Measurements from ENCODE around the gene CDHR1. TPM values are rescaled to one million over a fixed set of nuclear protein-coding genes. Genes with fewer than 3 reads are reported as not detected.
"Not testable (repeated sequence)": the region's sequence is repeated elsewhere in the genome, so short reads cannot be mapped to it uniquely, and the experiment has no call there.

Gene CDHR1
- total RNA-seq = 0.32 TPM
- long read RNA-seq = 0 reads

- intact Hi-C loops (cut with micrococcal nuclease) = no loop called here
- peak; percentile 68 for DNase-seq
- ATAC-seq = peak; percentile 71
These were observed at the start of gene CDHR1 for GRCh38 chr10:84194424-84195043. CDHR1 (plus strand) TSS chr10:84194537; CDS start chr10:84194761, 224 bp downstream.

GRCh38 chr10:84147347-84147746, 47.0 kb upstream of the CDHR1 start:
- intact Hi-C loops (cut with micrococcal nuclease) = no loop called here
- no peak for DNase-seq
- ATAC-seq = no peak

GRCh38 chr10:84148006-84148597, 46.2 kb upstream of the CDHR1 start:
- intact Hi-C loops (cut with micrococcal nuclease); DNase-seq: not testable (repeated sequence)

GRCh38 chr10:84149854-84150253, 44.5 kb upstream of the CDHR1 start:
- intact Hi-C loops (cut with micrococcal nuclease) = no loop called here

More at GRCh38 chr10:84148006-84148597, 46.2 kb upstream of the CDHR1 start:
- peak; percentile 26 for ATAC-seq

GRCh38 chr10:84152769-84153168, 41.6 kb upstream of the CDHR1 start:
- intact Hi-C loops (cut with micrococcal nuclease) = no loop called here
- DNase-seq (no peak), ATAC-seq (no peak)

More at GRCh38 chr10:84149854-84150253, 44.5 kb upstream of the CDHR1 start:
- no peak for DNase-seq
- ATAC-seq = no peak

- ATAC-seq = no peak
- intact Hi-C loops (cut with micrococcal nuclease) = no loop called here
- DNase-seq = no peak
These were observed 38.8 kb upstream of the CDHR1 start for GRCh38 chr10:84155521-84155920.

GRCh38 chr10:84156009-84156408, 38.3 kb upstream of the CDHR1 start:
- DNase-seq (no peak), ATAC-seq (no peak)
- intact Hi-C loops (cut with micrococcal nuclease) = no loop called here

GRCh38 chr10:84156768-84157167, 37.6 kb upstream of the CDHR1 start:
- peak; percentile 19 for ATAC-seq
- intact Hi-C loops (cut with micrococcal nuclease) = no loop called here
- DNase-seq = no peak

- ATAC-seq (no peak), DNase-seq (no peak)
- intact Hi-C loops (cut with micrococcal nuclease) = no loop called here
These were observed 36.3 kb upstream of the CDHR1 start for GRCh38 chr10:84158061-84158460.

- ATAC-seq (no peak), DNase-seq (no peak)
- intact Hi-C loops (cut with micrococcal nuclease) = no loop called here
These were observed 35.8 kb upstream of the CDHR1 start for GRCh38 chr10:84158550-84158949.

- intact Hi-C loops (cut with micrococcal nuclease) = no loop called here
- ATAC-seq = no peak
- DNase-seq = no peak
These were observed 35.2 kb upstream of the CDHR1 start for GRCh38 chr10:84159076-84159685.

GRCh38 chr10:84160663-84161362, 33.5 kb upstream of the CDHR1 start:
- ATAC-seq (no peak), DNase-seq (no peak)
- intact Hi-C loops (cut with micrococcal nuclease) = no loop called here

GRCh38 chr10:84163996-84164395, 30.3 kb upstream of the CDHR1 start:
- intact Hi-C loops (cut with micrococcal nuclease) = no loop called here
- ATAC-seq (no peak), DNase-seq (no peak)

GRCh38 chr10:84164442-84164841, 29.9 kb upstream of the CDHR1 start:
- ATAC-seq = no peak
- intact Hi-C loops (cut with micrococcal nuclease) = no loop called here
- no peak for DNase-seq

- ATAC-seq (no peak), DNase-seq (no peak)
- intact Hi-C loops (cut with micrococcal nuclease) = no loop called here
These were observed 27.6 kb upstream of the CDHR1 start for GRCh38 chr10:84166620-84167288.

GRCh38 chr10:84167289-84167653, 27.1 kb upstream of the CDHR1 start:
- DNase-seq; ATAC-seq; intact Hi-C loops (cut with micrococcal nuclease): not testable (repeated sequence)

- intact Hi-C loops (cut with micrococcal nuclease); ATAC-seq: not testable (repeated sequence)
These were observed 26.0 kb upstream of the CDHR1 start for GRCh38 chr10:84168382-84168781.

GRCh38 chr10:84171237-84171636, 23.1 kb upstream of the CDHR1 start:
- ATAC-seq; intact Hi-C loops (cut with micrococcal nuclease); DNase-seq: not testable (repeated sequence)

More at GRCh38 chr10:84168382-84168781, 26.0 kb upstream of the CDHR1 start:
- DNase-seq = not testable (repeated sequence)

GRCh38 chr10:84171700-84172466, 22.5 kb upstream of the CDHR1 start:
- intact Hi-C loops (cut with micrococcal nuclease); DNase-seq; ATAC-seq: not testable (repeated sequence)

Measured in left ventricle myocardium superior (tissue), 1 donor.